Colonic mucosa (tissue), 4 donors: ENCODE results near the gene SNX8. TPM values are rescaled to one million over a fixed set of nuclear protein-coding genes. Genes with fewer than 3 reads are reported as not detected.
A peak's percentile ranks its signal among the peaks of the same experiment; 100 is the strongest.

Experiments
- DNase-seq: peaks from one replicate; pipeline ENCODE4 v3.0.0-alpha.2; 2020
- H3K27ac ChIP-seq: fragments of 200-600 bp; one replicate; pipeline ENCODE4 v1.8.0; 2021
- H3K27me3 ChIP-seq: fragments of 200-600 bp; one replicate; pipeline ENCODE4 v1.8.0; 2021
- H3K36me3 ChIP-seq: fragments of 200-600 bp; one replicate; pipeline ENCODE4 v1.8.0; 2021
- H3K4me1 ChIP-seq: fragments of 200-600 bp; one replicate; pipeline ENCODE4 v1.8.0; 2021; ENCODE audit warnings: mild to moderate bottlenecking
- H3K4me3 ChIP-seq: fragments of 200-600 bp; one replicate; pipeline ENCODE4 v1.8.0; 2021
- H3K9ac ChIP-seq, 2 donors: one replicate each; pipeline ENCODE4 v1.7.0; 2013; ENCODE audit warnings: control low read depth in 2 of 2, low read depth in 2 of 2, low read length in 2 of 2
- H3K9me3 ChIP-seq: fragments of 200-600 bp; one replicate; pipeline ENCODE4 v1.8.0; 2021
- intact Hi-C: fragments of 100-400 bp; cut with DNase I; formaldehyde crosslinking; loops from one replicate; pipeline ENCODE4 v1.14.1; 2022
- total RNA-seq, 2 donors: library from RNA; stranded (reverse); fragmentation: NEBNext Ultra II Directional in 1 of 2; extraction: Animal tissue kit (Norgen Biotek cat#: 25700) in 1 of 2; gene quantifications; one replicate each; pipeline ENCODE4 v1.2.1, GENCODE V29; 2021
- TF ChIP-seq, protein P1 (sequence below): fragments of 200-600 bp; IDR thresholded peaks from one replicate; pipeline ENCODE4 v1.8.0; 2022; ENCODE audit warnings: antibody characterized with exemption, mild to moderate bottlenecking
- donor health status: healthy.
- donor health status: DM: no; HTN: no; CAD: no.
- donor health status: DM: no; HTN: no; CAD: no.

SNX8 gene, protein sequence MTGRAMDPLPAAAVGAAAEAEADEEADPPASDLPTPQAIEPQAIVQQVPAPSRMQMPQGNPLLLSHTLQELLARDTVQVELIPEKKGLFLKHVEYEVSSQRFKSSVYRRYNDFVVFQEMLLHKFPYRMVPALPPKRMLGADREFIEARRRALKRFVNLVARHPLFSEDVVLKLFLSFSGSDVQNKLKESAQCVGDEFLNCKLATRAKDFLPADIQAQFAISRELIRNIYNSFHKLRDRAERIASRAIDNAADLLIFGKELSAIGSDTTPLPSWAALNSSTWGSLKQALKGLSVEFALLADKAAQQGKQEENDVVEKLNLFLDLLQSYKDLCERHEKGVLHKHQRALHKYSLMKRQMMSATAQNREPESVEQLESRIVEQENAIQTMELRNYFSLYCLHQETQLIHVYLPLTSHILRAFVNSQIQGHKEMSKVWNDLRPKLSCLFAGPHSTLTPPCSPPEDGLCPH
- 10 to 100 TPM; 22.4 to 36.7 TPM for total RNA-seq

DNA sequence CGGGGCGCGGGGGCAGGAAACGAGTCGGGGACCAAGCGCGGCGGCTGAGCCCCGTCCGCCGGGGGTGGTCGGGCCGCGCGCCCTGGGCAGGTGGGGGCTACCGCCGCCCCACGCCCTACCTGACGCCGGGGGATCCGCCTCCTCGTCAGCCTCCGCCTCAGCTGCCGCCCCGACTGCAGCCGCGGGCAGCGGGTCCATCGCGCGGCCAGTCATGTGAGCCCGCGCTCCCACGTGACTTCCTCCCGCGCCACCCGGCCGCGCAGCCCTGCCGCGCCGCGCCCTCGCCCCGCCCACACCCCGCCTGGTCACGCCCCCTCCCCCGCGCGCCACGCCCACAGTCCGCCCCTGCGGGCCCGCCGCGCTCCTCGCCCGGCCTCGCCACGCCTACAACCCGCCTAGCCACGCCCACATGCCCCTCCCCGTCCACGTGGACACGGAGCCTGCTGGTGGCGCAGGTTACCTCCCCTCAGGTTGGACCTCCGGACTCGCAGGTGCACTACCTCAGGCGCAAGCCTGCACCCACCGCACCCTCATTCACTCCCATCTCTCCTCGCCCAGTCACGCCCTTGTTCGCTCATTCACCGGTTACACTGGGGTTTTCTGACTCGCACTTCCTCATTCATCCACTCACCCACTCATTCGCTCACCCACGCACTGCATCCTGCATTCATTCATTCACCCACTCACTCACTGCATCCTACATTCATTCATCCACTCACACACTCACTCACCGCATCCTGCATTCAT lies at the start of gene SNX8:
SNX8 (minus strand) TSS at position 233 of the 747 bp plus-strand sequence; CDS start at position 213, 20 bp downstream.
- TF ChIP-seq, protein P1, sequence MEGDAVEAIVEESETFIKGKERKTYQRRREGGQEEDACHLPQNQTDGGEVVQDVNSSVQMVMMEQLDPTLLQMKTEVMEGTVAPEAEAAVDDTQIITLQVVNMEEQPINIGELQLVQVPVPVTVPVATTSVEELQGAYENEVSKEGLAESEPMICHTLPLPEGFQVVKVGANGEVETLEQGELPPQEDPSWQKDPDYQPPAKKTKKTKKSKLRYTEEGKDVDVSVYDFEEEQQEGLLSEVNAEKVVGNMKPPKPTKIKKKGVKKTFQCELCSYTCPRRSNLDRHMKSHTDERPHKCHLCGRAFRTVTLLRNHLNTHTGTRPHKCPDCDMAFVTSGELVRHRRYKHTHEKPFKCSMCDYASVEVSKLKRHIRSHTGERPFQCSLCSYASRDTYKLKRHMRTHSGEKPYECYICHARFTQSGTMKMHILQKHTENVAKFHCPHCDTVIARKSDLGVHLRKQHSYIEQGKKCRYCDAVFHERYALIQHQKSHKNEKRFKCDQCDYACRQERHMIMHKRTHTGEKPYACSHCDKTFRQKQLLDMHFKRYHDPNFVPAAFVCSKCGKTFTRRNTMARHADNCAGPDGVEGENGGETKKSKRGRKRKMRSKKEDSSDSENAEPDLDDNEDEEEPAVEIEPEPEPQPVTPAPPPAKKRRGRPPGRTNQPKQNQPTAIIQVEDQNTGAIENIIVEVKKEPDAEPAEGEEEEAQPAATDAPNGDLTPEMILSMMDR: no peak
- H3K27ac ChIP-seq: peak within 1 kb of the TSS; percentile 88
- H3K4me3 ChIP-seq: peak within 1 kb of the TSS; percentile 98
- H3K36me3 ChIP-seq: no peaks in the 10 kb centered on the region
- H3K4me1 ChIP-seq: no peaks in the 10 kb centered on the region
- intact Hi-C loops: no loop called here
- DNase-seq: peak; percentile 99
- no peaks in the 10 kb centered on the region for H3K9me3 ChIP-seq
- H3K27me3 ChIP-seq: no peaks in the 10 kb centered on the region
- H3K9ac ChIP-seq: peak within 1 kb of the TSS; percentile 83 to 95

DNA sequence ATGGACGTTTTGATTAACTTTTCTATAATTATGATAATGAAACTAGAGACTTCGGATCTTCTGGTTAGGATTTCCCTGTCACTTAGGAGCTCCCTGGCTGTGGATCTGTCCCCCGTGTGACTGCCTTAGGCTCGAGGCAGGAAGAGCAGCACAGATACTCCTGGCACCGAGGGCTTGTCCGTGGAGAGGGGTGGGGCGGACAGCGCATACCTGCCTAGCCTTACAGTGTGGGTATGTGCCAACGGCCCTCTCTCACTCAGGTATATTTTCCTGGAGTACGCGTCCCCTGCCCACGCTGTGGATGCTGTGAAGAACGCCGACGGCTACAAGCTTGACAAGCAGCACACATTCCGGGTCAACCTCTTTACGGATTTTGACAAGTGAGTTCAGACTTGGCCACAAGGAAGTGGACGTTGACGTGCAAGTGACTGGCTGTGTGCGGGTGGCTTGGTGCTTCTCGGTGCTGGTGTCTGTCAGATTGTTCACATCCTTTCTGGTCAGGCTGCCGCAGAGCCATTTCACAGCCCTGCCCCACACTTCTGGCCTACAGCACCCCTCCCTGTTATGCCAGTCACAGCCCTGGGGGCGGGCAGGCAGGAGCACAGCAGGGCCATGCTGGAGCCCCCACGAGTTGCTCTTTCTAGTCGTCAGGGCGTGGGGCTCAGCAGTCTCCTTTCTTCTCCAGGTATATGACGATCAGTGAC lies 48.3 kb upstream of the SNX8 start:
- H3K27me3 ChIP-seq: no peaks in the 10 kb centered on the region
- H3K27ac ChIP-seq: no peak overlapping the region
- DNase-seq: no peak
- no peak overlapping the region for H3K9ac ChIP-seq
- intact Hi-C loops: no loop called here
- H3K4me3 ChIP-seq: no peak overlapping the region
- H3K4me1 ChIP-seq: no peaks in the 10 kb centered on the region
- TF ChIP-seq, protein P1: no peak
- peaks cover 31% of the 10 kb centered on the region for H3K36me3 ChIP-seq
- no peaks in the 10 kb centered on the region for H3K9me3 ChIP-seq

DNA sequence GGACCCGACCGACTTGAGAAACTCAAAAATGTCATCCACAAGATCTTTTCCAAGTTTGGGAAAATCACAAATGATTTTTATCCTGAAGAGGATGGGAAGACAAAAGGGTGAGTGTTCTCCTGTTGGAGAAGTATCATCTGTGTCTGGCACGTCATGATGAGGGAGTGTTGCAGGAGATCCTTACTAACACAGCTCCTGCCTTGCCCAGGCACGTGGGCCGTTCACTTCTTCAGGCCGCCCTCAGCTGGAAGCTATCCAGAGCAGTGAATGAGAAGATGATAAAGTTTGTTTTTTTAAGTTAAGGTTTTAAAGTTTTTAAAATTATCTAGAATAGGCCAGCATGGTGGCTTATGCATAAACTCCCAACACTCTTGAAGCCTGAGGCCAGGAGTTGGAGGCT lies 46.6 kb upstream of the SNX8 start:
- TF ChIP-seq, protein P1: no peak
- no peak for DNase-seq
- peaks cover 24% of the 10 kb centered on the region for H3K36me3 ChIP-seq
- no peak overlapping the region for H3K27ac ChIP-seq
- intact Hi-C loops: no loop called here
- no peaks in the 10 kb centered on the region for H3K27me3 ChIP-seq
- no peaks in the 10 kb centered on the region for H3K9me3 ChIP-seq
- peaks cover 15% of the 10 kb centered on the region for H3K4me1 ChIP-seq
- no peak overlapping the region for H3K4me3 ChIP-seq
- H3K9ac ChIP-seq: no peak overlapping the region

DNA sequence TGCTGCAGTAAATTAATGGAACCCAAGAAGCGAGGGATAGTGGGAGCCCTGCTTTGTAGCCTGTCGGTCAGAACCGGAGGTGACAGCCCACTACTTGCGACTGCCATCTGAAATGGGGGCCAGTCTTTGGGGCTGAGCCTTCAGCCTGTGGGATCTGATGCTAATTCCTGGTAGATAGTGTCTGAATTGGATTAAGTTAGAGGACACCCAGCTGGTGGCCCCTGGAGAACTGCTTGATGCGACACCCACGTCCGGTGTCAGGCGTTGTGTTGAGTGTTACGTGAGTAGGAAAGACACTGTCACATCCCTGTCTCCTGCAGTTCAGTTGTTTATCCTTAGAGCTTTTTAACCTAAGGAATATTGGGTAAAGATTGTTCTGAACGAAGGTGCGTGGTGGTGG lies 45.4 kb upstream of the SNX8 start:
- H3K4me3 ChIP-seq: no peak overlapping the region
- H3K9me3 ChIP-seq: no peaks in the 10 kb centered on the region
- no peak overlapping the region for H3K27ac ChIP-seq
- TF ChIP-seq, protein P1: no peak
- peak overlapping the region in 1 of 2 donors; percentile 1 for H3K9ac ChIP-seq
- H3K4me1 ChIP-seq: peaks cover 15% of the 10 kb centered on the region
- peaks cover 24% of the 10 kb centered on the region for H3K36me3 ChIP-seq
- intact Hi-C loops: loop anchor here (10.0 kb wide), 1 partner anchor 775 kb away; no protein-coding TSS in a partner anchor
- no peak for DNase-seq
- H3K27me3 ChIP-seq: no peaks in the 10 kb centered on the region

DNA sequence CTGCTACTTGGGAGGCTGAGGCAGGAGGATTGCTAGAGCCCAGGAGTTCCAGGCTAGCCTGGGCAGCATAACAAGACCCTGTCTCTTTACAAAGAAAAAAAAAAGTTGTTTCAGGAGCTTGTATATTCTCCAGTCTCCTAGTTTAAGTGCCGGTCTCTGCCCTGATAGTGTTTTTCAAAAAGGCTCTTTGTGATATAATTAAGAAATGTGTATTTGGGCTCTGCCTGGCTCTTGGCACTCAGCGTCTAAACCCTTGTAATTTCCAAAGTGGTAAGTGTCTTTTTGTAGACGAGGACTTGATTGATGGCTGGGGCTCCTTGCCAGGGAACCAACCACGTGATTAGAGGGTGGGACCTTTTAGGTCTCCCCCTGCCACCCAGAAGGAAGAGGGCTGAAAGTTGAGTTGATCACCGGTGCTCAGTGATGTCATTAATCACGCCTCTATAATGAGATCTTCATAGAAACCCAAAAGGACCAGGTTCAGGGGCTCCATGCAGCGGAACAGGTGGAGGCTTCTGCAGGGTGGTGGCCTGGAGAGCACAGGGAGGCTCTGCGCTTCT lies 44.8 kb upstream of the SNX8 start:
- DNase-seq: no peak
- no peak overlapping the region for H3K4me3 ChIP-seq
- H3K9ac ChIP-seq: peak overlapping the region in 1 of 2 donors; percentile 1
- intact Hi-C loops: loop anchor here (10.0 kb wide), 1 partner anchor 774 kb away; no protein-coding TSS in a partner anchor
- H3K27me3 ChIP-seq: no peaks in the 10 kb centered on the region
- TF ChIP-seq, protein P1: no peak
- H3K4me1 ChIP-seq: peaks cover 15% of the 10 kb centered on the region
- H3K9me3 ChIP-seq: no peaks in the 10 kb centered on the region
- H3K27ac ChIP-seq: no peak overlapping the region
- peaks cover 24% of the 10 kb centered on the region for H3K36me3 ChIP-seq
